HG03060 (cell line): Measurements from ENCODE around the gene PROX1.
"Not testable (repeated sequence)": the region's sequence is repeated elsewhere in the genome, so short reads cannot be mapped to it uniquely, and the experiment has no call there.

Source experiments
- ATAC-seq: cut with Tn5 transposase; IDR thresholded peaks from one replicate; pipeline ENCODE4 v1.9.1; 2021; ENCODE audit warnings: low read depth, moderate number of reproducible peaks; ENCODE audit not compliant: unreplicated experiment

PROX1 gene

GRCh38 chr1:214066936-214067335 lies 79.2 kb downstream of the PROX1 start:
- no peak for ATAC-seq

DNA sequence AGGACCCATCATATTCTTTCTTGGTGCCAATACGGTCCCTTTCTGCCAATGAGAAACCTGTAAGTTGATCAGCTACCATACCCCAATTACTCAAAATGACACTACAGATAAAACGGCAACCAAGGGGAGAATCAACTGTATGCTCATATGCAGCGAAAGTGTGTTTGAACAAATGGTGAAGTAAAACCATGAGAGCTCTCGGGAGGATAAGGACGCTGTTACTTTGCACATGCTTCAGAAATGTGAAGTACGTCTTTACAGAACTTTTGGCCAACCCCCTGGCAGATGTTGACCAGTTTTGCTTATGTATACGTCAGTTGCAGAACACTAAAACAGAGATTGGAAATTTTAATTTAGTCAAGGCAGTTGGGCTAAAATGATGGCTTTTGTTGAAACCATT lies 79.6 kb downstream of the PROX1 start:
- no peak for ATAC-seq

- ATAC-seq: no peak
Measured at GRCh38 chr1:214067853-214068703, 80.3 kb downstream of the PROX1 start.

DNA sequence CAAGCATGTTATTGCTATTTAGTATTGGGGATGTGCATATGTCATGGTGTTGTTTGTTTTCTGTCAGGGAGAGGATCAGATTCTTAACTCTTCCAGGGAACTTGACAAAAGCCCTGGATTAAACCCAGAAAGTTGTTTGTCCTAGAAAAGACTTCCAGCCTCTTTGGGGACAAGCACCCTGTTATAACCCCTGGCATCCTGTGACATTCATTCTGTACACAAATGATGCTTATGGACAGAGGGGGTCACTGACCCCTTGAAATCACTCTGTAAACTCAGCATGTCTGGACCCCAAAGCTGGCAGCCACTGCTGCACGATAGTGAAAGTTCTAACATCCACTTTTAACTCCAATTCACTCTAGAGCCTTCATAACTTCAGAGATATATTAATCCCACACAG lies 81.2 kb downstream of the PROX1 start:
- ATAC-seq: no peak

DNA sequence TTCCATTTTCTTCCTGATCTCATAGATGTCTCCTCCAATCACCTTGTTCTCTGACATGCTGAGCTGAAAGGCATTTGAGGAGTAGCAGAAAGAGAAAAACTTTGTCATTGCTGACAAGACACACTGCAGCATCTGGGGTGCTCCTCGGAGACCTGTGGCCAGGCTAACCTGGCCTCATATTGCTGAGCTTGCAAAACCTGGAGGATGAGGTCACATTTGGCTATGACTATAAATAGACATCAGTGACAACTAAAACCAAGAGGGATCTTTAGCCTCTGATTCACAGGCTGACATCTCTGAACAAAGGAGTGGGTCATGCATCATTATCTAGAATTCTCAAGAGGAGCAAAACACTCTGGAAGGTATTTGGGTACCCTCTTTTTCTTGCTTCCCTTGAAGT lies 83.7 kb downstream of the PROX1 start:
- ATAC-seq: no peak

DNA sequence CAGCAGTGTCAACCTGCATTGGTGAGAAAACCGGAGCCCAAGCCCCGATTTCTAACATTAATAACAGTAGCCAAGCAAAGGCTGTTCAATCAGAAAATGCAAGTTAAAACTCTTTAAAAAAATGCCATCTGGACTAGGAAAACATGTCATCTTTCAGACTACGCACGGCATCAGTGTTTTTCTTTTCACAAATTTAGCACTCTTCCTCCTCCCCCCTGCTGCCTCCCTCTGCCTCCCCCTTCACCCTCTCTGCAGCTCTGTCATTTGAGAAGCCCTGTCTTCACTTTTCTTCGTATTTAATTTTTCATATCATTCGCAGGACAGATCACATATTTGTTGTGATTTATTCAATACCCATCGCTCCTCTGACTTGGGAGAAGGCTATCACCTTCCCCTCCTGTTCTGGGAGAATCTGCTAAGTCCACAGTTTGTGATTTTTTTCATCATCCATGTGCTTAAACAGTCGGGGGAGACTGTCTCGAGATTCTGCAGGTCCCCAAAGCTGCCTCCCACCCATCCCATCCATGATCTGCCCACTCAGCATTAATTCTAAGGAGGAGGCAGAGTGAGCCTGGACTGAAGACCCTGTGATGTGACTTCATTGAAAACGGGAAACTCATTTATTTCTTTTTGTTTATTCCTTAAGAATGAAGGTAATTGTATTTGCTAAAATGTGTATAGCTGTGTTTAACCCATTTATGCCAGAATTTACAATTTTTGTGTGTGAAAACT lies 84.8 kb downstream of the PROX1 start:
- ATAC-seq: no peak

- no peak for ATAC-seq
Measured at GRCh38 chr1:214074477-214074876, 86.7 kb downstream of the PROX1 start.

GRCh38 chr1:214075305-214075998 lies 87.7 kb downstream of the PROX1 start:
- ATAC-seq: no peak

DNA sequence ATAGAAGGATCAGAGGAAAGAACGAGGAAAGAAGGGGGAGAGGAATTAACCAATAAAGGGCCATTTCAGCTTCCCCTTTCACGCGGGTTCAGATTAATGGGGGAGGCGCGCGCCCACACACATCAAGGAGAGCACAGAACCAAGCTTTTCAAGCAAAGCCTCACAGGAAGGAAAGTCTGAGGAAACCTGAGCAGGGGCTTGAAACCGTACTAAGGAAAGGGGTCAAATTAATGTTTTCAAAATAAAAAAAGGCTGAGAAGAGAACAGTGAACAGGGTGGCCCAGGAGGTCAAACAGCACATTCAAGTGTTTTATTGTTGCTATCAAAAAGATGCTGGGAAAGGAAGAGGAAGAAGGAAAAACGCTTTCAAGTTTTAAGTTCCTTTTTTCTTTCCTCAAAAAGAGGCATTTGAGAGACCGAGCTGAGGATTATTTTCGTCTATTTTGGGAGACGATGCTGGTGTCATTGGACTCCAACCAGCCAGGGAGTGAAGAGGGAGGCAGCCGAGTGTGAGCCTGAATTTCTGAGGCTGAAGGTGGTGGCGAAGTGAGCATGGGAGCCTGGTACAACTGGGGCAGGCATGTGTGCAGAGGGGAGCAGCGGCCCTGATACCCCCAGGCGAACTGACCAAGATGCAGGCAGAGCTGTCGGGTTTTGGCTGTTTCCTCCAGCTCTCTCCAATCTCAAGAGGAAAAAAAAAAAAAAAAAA lies 88.4 kb downstream of the PROX1 start:
- ATAC-seq: no peak

DNA sequence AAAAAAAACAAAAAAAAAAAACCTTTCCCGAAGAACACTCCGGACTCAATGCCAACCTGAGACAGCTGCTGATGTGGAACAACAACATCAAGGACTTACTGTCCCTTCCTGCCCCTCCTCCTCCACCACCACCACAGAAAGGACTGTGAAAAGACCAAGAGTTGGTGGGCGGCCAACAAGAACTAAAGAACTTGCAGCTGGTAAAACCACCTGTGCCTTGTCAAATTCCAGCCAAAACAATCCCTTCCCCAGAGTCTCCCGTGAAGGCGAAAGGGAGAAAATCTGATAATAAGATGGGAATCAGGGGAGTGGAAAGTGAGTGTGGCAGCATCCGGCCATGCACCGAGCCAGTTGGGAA lies 88.9 kb downstream of the PROX1 start:
- no peak for ATAC-seq

DNA sequence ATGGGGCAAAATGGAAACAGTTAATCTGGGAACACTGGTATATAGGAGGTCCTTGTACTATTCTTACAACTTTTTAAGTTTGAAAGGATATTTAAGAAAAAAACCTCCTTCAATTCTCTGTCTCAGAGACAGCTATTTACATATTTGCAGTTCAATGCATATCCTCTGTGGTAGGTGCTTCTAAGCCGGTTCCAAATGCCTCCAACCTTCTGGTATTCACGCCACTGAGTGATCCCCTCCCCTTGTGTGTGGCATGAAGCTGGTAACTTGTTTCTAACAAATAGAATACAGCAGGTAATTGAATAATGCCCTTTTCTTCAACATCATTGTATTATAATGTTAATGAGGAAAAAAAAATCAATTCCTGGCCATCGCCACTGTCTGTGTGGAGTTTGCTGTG lies 91.2 kb downstream of the PROX1 start:
- no peak for ATAC-seq

GRCh38 chr1:214085325-214085724 lies 97.6 kb downstream of the PROX1 start:
- no peak for ATAC-seq

DNA sequence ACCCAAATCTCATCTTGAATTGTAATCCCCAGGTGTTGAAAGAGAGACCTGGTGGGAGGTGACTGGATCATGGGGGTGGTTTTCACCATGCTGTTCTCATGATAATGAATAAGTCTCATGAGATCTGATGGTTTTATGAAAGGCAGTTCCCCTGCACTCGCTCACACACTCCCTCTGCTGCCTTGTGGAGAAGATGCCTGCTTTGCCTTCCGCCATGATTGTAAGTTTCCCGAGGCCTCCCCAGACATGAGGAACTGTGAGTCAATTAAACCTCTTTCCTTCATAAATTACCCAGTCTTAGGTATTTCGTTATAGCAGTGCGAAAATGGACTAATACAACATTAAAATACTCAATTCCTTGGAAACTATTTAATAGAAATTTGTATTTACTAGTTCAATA lies 99.2 kb downstream of the PROX1 start:
- no peak for ATAC-seq

GRCh38 chr1:214089003-214089402 lies 101.2 kb downstream of the PROX1 start:
- not testable (repeated sequence) for ATAC-seq
